Stimulated activated CD8-positive, alpha-beta memory T cell treated with anti-CD3 and anti-CD28 coated beads, Interleukin-4, amount 100 ng/mL, for 24 hours (primary cell): Measurements from ENCODE around the gene FBXW5.

Source experiments
- DNase-seq: peaks from one replicate; pipeline ENCODE4 v3.0.0-alpha.2; 2020; ENCODE audit warnings: low read depth

The FBXW5 gene

GRCh38 chr9:136944519-136945332 is at the start of gene FBXW5, which contains the start of gene C8G:
Gene FBXW5 (minus strand): TSS chr9:136944738. CDS start chr9:136944083, 655 bp downstream.
Gene C8G (plus strand): TSS chr9:136945243. CDS start chr9:136945321, 78 bp downstream.
- DNase-seq = peak; percentile 94

GRCh38 chr9:136992819-136993369 is 48.4 kb upstream of the FBXW5 start:
- DNase-seq = no peak

GRCh38 chr9:136991993-136992818 is 47.7 kb upstream of the FBXW5 start, which contains the start of gene PAXX:
Gene PAXX (plus strand): TSS chr9:136992422. CDS start chr9:136992444, 22 bp downstream.
- peak; percentile 92 for DNase-seq

GRCh38 chr9:136990242-136990911 is 45.8 kb upstream of the FBXW5 start:
- DNase-seq = no peak

GRCh38 chr9:136988872-136989271 is 44.3 kb upstream of the FBXW5 start:
- no peak for DNase-seq

- no peak for DNase-seq
These were observed 41.3 kb upstream of the FBXW5 start for GRCh38 chr9:136985853-136986252.

- DNase-seq = no peak
These were observed 40.6 kb upstream of the FBXW5 start for GRCh38 chr9:136985027-136985602.

- DNase-seq = no peak
These were observed 40.0 kb upstream of the FBXW5 start for GRCh38 chr9:136984464-136985026.

GRCh38 chr9:136983656-136984314 is 39.2 kb upstream of the FBXW5 start:
- DNase-seq = no peak

- DNase-seq = no peak
These were observed 38.6 kb upstream of the FBXW5 start for GRCh38 chr9:136983167-136983566.

- no peak for DNase-seq
These were observed 37.9 kb upstream of the FBXW5 start, which contains the start of gene LCNL1 for GRCh38 chr9:136982232-136983051. Gene LCNL1 (plus strand): TSS chr9:136982993. CDS start chr9:136983587, 594 bp downstream.

- DNase-seq = no peak
These were observed 37.2 kb upstream of the FBXW5 start for GRCh38 chr9:136981588-136982231.

GRCh38 chr9:136980669-136981478 is 36.3 kb upstream of the FBXW5 start:
- DNase-seq = no peak

- no peak for DNase-seq
These were observed 35.4 kb upstream of the FBXW5 start for GRCh38 chr9:136979769-136980587.

- no peak for DNase-seq
These were observed 34.5 kb upstream of the FBXW5 start for GRCh38 chr9:136978865-136979544.

GRCh38 chr9:136978073-136978864 is 33.7 kb upstream of the FBXW5 start:
- peak; percentile 62 for DNase-seq
